ENCODE data around the gene GIGYF1. TPM values are rescaled to one million over a fixed set of nuclear protein-coding genes. Genes with fewer than 3 reads are reported as not detected.
"Not testable (repeated sequence)": the region's sequence is repeated elsewhere in the genome, so short reads cannot be mapped to it uniquely, and the experiment has no call there.

Gene GIGYF1
- total RNA-seq, 4 donors from 2014 or later, result 16.4 to 21.1 (median 16.6) TPM

GRCh38 chr7:100667331-100668068 is 26.6 kb downstream of the GIGYF1 start:
- no peak overlapping the region for H3K27ac ChIP-seq
- in situ Hi-C loops (cut with MboI; ENCODE audit: low sequenced_read_pairs in 4 of 4), result no loop called here
- ATAC-seq (no peak), DNase-seq (no peak)
- no peaks in the 10 kb centered on the region for H3K36me3 ChIP-seq
- intact Hi-C loops (cut with DNase I; ENCODE audit: low total_unique reads), result no loop called here
- no peaks in the 10 kb centered on the region for H3K27me3 ChIP-seq
- H3K4me1 ChIP-seq, result no peaks in the 10 kb centered on the region
- H3K9me3 ChIP-seq, result no peaks in the 10 kb centered on the region
- no peak for TF ChIP-seq POLR2A (IDR thresholded peaks at IDR 0.05)
- TF ChIP-seq CTCF (IDR thresholded peaks at IDR 0.05 in 4 of 5, conservative IDR thresholded peaks at IDR 0.05 in 1 of 5), result no peak
- H3K4me3 ChIP-seq, result no peak overlapping the region

GRCh38 chr7:100665168-100665726 is 28.8 kb downstream of the GIGYF1 start:
- intact Hi-C loops (cut with DNase I; ENCODE audit: low total_unique reads) (no loop called here), in situ Hi-C loops (cut with MboI; ENCODE audit: low sequenced_read_pairs in 4 of 4) (no loop called here)
- no peaks in the 10 kb centered on the region for H3K4me1 ChIP-seq
- no peaks in the 10 kb centered on the region for H3K9me3 ChIP-seq
- ATAC-seq (no peak), DNase-seq (no peak)
- no peak overlapping the region for H3K27ac ChIP-seq
- H3K4me3 ChIP-seq, result no peak overlapping the region
- TF ChIP-seq CTCF (IDR thresholded peaks at IDR 0.05 in 4 of 5, conservative IDR thresholded peaks at IDR 0.05 in 1 of 5) (no peak), POLR2A (IDR thresholded peaks at IDR 0.05) (no peak)
- no peaks in the 10 kb centered on the region for H3K36me3 ChIP-seq
- H3K27me3 ChIP-seq, result no peaks in the 10 kb centered on the region

- H3K27me3 ChIP-seq, result peaks cover 10 to 17% (median 16%) of the 10 kb centered on the region in 3 donors
- H3K36me3 ChIP-seq; in situ Hi-C loops (cut with MboI; ENCODE audit: low sequenced_read_pairs in 4 of 4); H3K4me3 ChIP-seq; H3K27ac ChIP-seq; DNase-seq; H3K9me3 ChIP-seq; ATAC-seq; intact Hi-C loops (cut with DNase I; ENCODE audit: low total_unique reads); H3K4me1 ChIP-seq: not testable (repeated sequence)
Observed at GRCh38 chr7:100662194-100662776, 31.8 kb downstream of the GIGYF1 start.

GRCh38 chr7:100655908-100656674 is 38.0 kb downstream of the GIGYF1 start, which contains the start of gene ACTL6B:
Gene ACTL6B, minus strand, starts transcription at chr7:100656448. Its CDS starts 94 bp downstream, at chr7:100656354.
- peaks cover 39 to 53% (median 50%) of the 10 kb centered on the region in 3 donors for H3K27me3 ChIP-seq
- no peaks in the 10 kb centered on the region for H3K36me3 ChIP-seq
- no peak within 1 kb of the TSS for H3K4me3 ChIP-seq
- in situ Hi-C loops (cut with MboI; ENCODE audit: low sequenced_read_pairs in 4 of 4), result no loop called here
- peak; percentile 30 to 50 for ATAC-seq
- no peak within 1 kb of the TSS for H3K27ac ChIP-seq
- intact Hi-C loops (cut with DNase I; ENCODE audit: low total_unique reads), result no loop called here
- peak in 1 of 2 donors; percentile 37 for DNase-seq
- H3K4me1 ChIP-seq, result no peaks in the 10 kb centered on the region
- TF ChIP-seq POLR2A (IDR thresholded peaks at IDR 0.05) (no peak), CTCF (IDR thresholded peaks at IDR 0.05 in 4 of 5, conservative IDR thresholded peaks at IDR 0.05 in 1 of 5) (no peak)
- H3K9me3 ChIP-seq, result no peaks in the 10 kb centered on the region
